H1 (cell line): Measurements from ENCODE around the gene DRAM2. TPM values are rescaled to one million over a fixed set of nuclear protein-coding genes. Genes with fewer than 3 reads are reported as not detected.

Source experiments
- CTCF ChIA-PET: fragments of 300-600 bp; sonication (Branson Sonifier 250); formaldehyde crosslinking; loops from one replicate; lab custom pipeline; 2021; ENCODE audit not compliant: partially characterized antibody; lab: Charles Lee
- POLR2A ChIA-PET: fragments of 300-600 bp; sonication (Branson Sonifier 250); formaldehyde crosslinking; loops from one replicate; lab custom pipeline; 2021; ENCODE audit warnings: inconsistent platforms; ENCODE audit not compliant: partially characterized antibody; lab: Charles Lee
- DNase-seq, 2 experiments: peaks; one replicate each; pipeline versions ENCODE4 v3.0.0 to v3.0.0-alpha.2; 2010 to 2022; ENCODE audit warnings: low spot score in 2 of 2, low read depth in 1 of 2, mixed read lengths in 1 of 2
- FAIRE-seq: peaks from 2 replicates; lab custom pipeline; 2011; peaks lifted over from hg19 to GRCh38; lab: Jason Lieb, UNC
- H2AFZ ChIP-seq: 2 replicates; pipeline ENCODE4 v1.8.1; 2012; ENCODE audit warnings: low read length, inconsistent platforms
- H2AK5ac ChIP-seq: 2 replicates; pipeline ENCODE4 v1.6.1; 2013; ENCODE audit warnings: low read depth, low read length
- H2BK120ac ChIP-seq: replicated peaks from 2 replicates; pipeline ENCODE3; 2013; ENCODE audit warnings: low read depth, low read length, inconsistent platforms
- H2BK12ac ChIP-seq: 2 replicates; pipeline ENCODE4 v1.6.1; 2013; ENCODE audit warnings: low read depth, low read length
- H2BK15ac ChIP-seq: 2 replicates; pipeline ENCODE4 v1.6.1; 2013; ENCODE audit warnings: low read length
- H2BK20ac ChIP-seq: 2 replicates; pipeline ENCODE4 v1.6.1; 2013; ENCODE audit warnings: low read length
- H2BK5ac ChIP-seq: 2 replicates; pipeline ENCODE4 v1.6.1; 2013; ENCODE audit warnings: low read depth, low read length
- H3K14ac ChIP-seq: 2 replicates; pipeline ENCODE4 v1.6.1; 2013; ENCODE audit warnings: inconsistent platforms; ENCODE audit not compliant: insufficient read length
- H3K18ac ChIP-seq: 2 replicates; pipeline ENCODE4 v1.6.1; 2013; ENCODE audit warnings: low read length; ENCODE audit errors: extremely low read depth
- H3K23ac ChIP-seq: 2 replicates; pipeline ENCODE4 v1.6.1; 2013; ENCODE audit warnings: inconsistent platforms; ENCODE audit not compliant: insufficient read length
- H3K23me2 ChIP-seq: 2 replicates; pipeline ENCODE4 v1.6.1; 2013; ENCODE audit warnings: low read depth, low read length
- H3K27ac ChIP-seq: 2 replicates; pipeline ENCODE4 v1.6.1; 2011; ENCODE audit warnings: low read depth, low read length, inconsistent platforms
- H3K27me3 ChIP-seq, 4 experiments: replicated peaks in 1 of 4; 1 replicate in 1 of 4; 2 replicates in 3 of 4; pipeline versions ENCODE4 v1.6.1 to v1.8.1; 2011 to 2013; ENCODE audit warnings: low read length in 3 of 4, mild to moderate bottlenecking in 3 of 4, inconsistent platforms in 2 of 4, mixed read lengths in 2 of 4, moderate library complexity in 1 of 4; ENCODE audit not compliant: control insufficient read depth in 3 of 4, insufficient read depth in 3 of 4; ENCODE audit errors: extremely low read depth in 1 of 4
- H3K36me3 ChIP-seq, 4 experiments: 2 replicates each; pipeline versions ENCODE4 v1.6.1 to v1.8.1; 2011 to 2013; ENCODE audit warnings: mild to moderate bottlenecking in 4 of 4, low read length in 3 of 4, moderate library complexity in 2 of 4, control low read depth in 1 of 4, inconsistent platforms in 1 of 4; ENCODE audit not compliant: insufficient read depth in 4 of 4, control insufficient read depth in 2 of 4
- H3K4ac ChIP-seq: replicated peaks from 2 replicates; pipeline ENCODE3; 2013; ENCODE audit warnings: low read length, low read depth, mixed read lengths, inconsistent platforms; ENCODE audit not compliant: insufficient read length
- H3K4me1 ChIP-seq, 4 experiments: replicated peaks in 1 of 4; 1 replicate in 1 of 4; 2 replicates in 3 of 4; pipeline versions ENCODE4 v1.6.1 to v1.8.1; 2011 to 2013; ENCODE audit warnings: low read length in 3 of 4, inconsistent platforms in 2 of 4, mixed read lengths in 1 of 4; ENCODE audit not compliant: insufficient read depth in 4 of 4, control insufficient read depth in 3 of 4
- H3K4me2 ChIP-seq, 2 experiments: 2 replicates each; pipeline versions ENCODE4 v1.6.1 to v1.8.1; 2011 to 2013; ENCODE audit warnings: low read depth in 2 of 2, low read length in 2 of 2, control low read depth in 1 of 2, inconsistent platforms in 1 of 2, mild to moderate bottlenecking in 1 of 2; ENCODE audit not compliant: insufficient read depth in 1 of 2
- H3K4me3 ChIP-seq, 4 experiments: fragments of 200-600, 300-600 bp in 1 of 4; sonication (generic), shearing (Covaris generic), sonication (Bioruptor Twin) in 1 of 4; 2 replicates each; pipeline versions ENCODE4 v1.5.1 to v1.8.1; 2011 to 2016; ENCODE audit warnings: low read length in 4 of 4, low read depth in 3 of 4, control low read depth in 2 of 4, inconsistent platforms in 2 of 4, mild to moderate bottlenecking in 2 of 4, mixed read lengths in 1 of 4, moderate library complexity in 1 of 4; ENCODE audit not compliant: insufficient read depth in 2 of 4; ENCODE audit errors: extremely low read depth in 1 of 4
- H3K56ac ChIP-seq: replicated peaks from 2 replicates; pipeline ENCODE3; 2013; ENCODE audit warnings: low read depth, mild to moderate bottlenecking, mixed read lengths, low read length, inconsistent platforms; ENCODE audit not compliant: insufficient read length
- H3K79me1 ChIP-seq: 2 replicates; pipeline ENCODE4 v1.6.1; 2013; ENCODE audit warnings: low read depth, low read length, control low read depth
- H3K79me2 ChIP-seq, 2 experiments: 2 replicates each; pipeline versions ENCODE4 v1.6.1 to v1.8.1; 2012 to 2013; ENCODE audit warnings: low read length in 2 of 2, mild to moderate bottlenecking in 2 of 2, inconsistent platforms in 1 of 2; ENCODE audit not compliant: insufficient read depth in 2 of 2, control insufficient read depth in 1 of 2
- H3K9ac ChIP-seq, 4 experiments: replicated peaks in 1 of 4; 1 replicate in 1 of 4; 2 replicates in 3 of 4; pipeline versions ENCODE4 v1.6.1 to v1.8.1; 2011 to 2013; ENCODE audit warnings: low read depth in 3 of 4, low read length in 3 of 4, control low read depth in 2 of 4, mild to moderate bottlenecking in 2 of 4, moderate library complexity in 2 of 4, inconsistent platforms in 1 of 4; ENCODE audit errors: extremely low read depth in 1 of 4
- H3K9me3 ChIP-seq, 2 experiments: 2 replicates each; pipeline versions ENCODE4 v1.6.1 to v1.8.1; 2012 to 2013; ENCODE audit warnings: mild to moderate bottlenecking in 2 of 2, moderate library complexity in 2 of 2, control low read depth in 1 of 2, inconsistent platforms in 1 of 2, low read depth in 1 of 2, low read length in 1 of 2, mixed read lengths in 1 of 2; ENCODE audit not compliant: insufficient read depth in 2 of 2
- H4K20me1 ChIP-seq, 2 experiments: replicated peaks in 1 of 2; 2 replicates each; pipeline versions ENCODE3 to v1.8.1; 2011 to 2013; ENCODE audit warnings: inconsistent platforms in 2 of 2, low read length in 2 of 2, mild to moderate bottlenecking in 1 of 2; ENCODE audit not compliant: insufficient read depth in 2 of 2, control insufficient read depth in 1 of 2
- H4K5ac ChIP-seq: 2 replicates; pipeline ENCODE4 v1.6.1; 2013; ENCODE audit warnings: low read length, low read depth, mixed read lengths, inconsistent platforms; ENCODE audit not compliant: insufficient read length
- H4K8ac ChIP-seq: 2 replicates; pipeline ENCODE4 v1.8.0; 2013; ENCODE audit warnings: mild to moderate bottlenecking, moderate library complexity, low read length, inconsistent platforms; ENCODE audit not compliant: insufficient read depth; ENCODE audit errors: extremely low read depth
- H4K91ac ChIP-seq: replicated peaks from 2 replicates; pipeline ENCODE3; 2013; ENCODE audit warnings: low read length, mixed read lengths, inconsistent platforms; ENCODE audit not compliant: insufficient read length
- ASH2L ChIP-seq: fragments of 200-600, 300-600 bp; sonication (generic); IDR thresholded peaks from one replicate; pipeline ENCODE4 v1.7.1; 2017; ENCODE audit warnings: low read length
- BRCA1 ChIP-seq: IDR thresholded peaks from 2 replicates; pipeline ENCODE4 v1.6.1; 2012; ENCODE audit warnings: low read depth, low read length, improper control_type of control experiment
- CHD1 ChIP-seq: IDR thresholded peaks from 2 replicates; pipeline ENCODE4 v1.6.1; 2012; ENCODE audit warnings: low read depth, low read length, improper control_type of control experiment
- EZH2 ChIP-seq: fragments of 200-600 bp; sonication (generic); IDR thresholded peaks from 2 replicates; pipeline ENCODE4 v1.7.1; 2012; ENCODE audit warnings: low read depth, mild to moderate bottlenecking, moderate library complexity, low read length, inconsistent platforms; ENCODE audit not compliant: severe bottlenecking
- SAP30 ChIP-seq: fragments of 300-600 bp; sonication (generic); IDR thresholded peaks from 2 replicates; pipeline ENCODE4 v1.7.1; 2012; ENCODE audit warnings: low read length, moderate library complexity, mild to moderate bottlenecking, inconsistent platforms; ENCODE audit not compliant: insufficient read depth, insufficient replicate concordance
- SIN3A ChIP-seq, 2 experiments: IDR thresholded peaks in 1 of 2; conservative IDR thresholded peaks in 1 of 2; 2 replicates each; pipeline ENCODE4 v1.6.1; 2011 to 2012; ENCODE audit warnings: low read length in 2 of 2, improper control_type of control experiment in 1 of 2, low read depth in 1 of 2, mild to moderate bottlenecking in 1 of 2
- TAF7 ChIP-seq: optimal IDR thresholded peaks from 2 replicates; pipeline ENCODE3; 2011; ENCODE audit warnings: low read depth, mild to moderate bottlenecking, inconsistent platforms, low read length, moderate library complexity, borderline replicate concordance
- TBP ChIP-seq: IDR thresholded peaks from 2 replicates; pipeline ENCODE4 v1.6.1; 2011; ENCODE audit warnings: low read depth, low read length, improper control_type of control experiment
- TEAD4 ChIP-seq: IDR thresholded peaks from 2 replicates; pipeline ENCODE4 v1.6.1; 2012; ENCODE audit warnings: low read depth, low read length, inconsistent platforms, mixed read lengths
- WGBS, 2 experiments: shearing (Covaris generic) in 1 of 2; methylation state at CpG; one replicate each; pipeline versions ENCODE4 v1.1.6 to v1.1.7; 2013 to 2015; ENCODE audit warnings: low lambda C conversion rate in 2 of 2, mixed read lengths in 2 of 2, inconsistent platforms in 1 of 2, low coverage in 1 of 2, missing lambda C conversion rate in 1 of 2; ENCODE audit not compliant: insufficient replicate concordance in 2 of 2, insufficient coverage in 1 of 2, insufficient read length in 1 of 2; ENCODE audit errors: extremely low coverage in 1 of 2, missing lambda C conversion rate in 1 of 2; 5-methylcytosine and 5-hydroxymethylcytosine counted together
- polyA plus RNA-seq, 7 experiments: library from polyadenylated mRNA; depleted of rRNA in 3 of 7; stranded (reverse) in 5 of 7; unstranded in 2 of 7; fragments of >200 nt in 5 of 7; fragments of 200-250 nt in 2 of 7; gene quantifications; 1 replicate in 5 of 7; 2 replicates in 1 of 7; 4 replicates in 1 of 7; pipeline versions ENCODE4 v1.2.1 to v1.2.3, GENCODE V29; 2011 to 2013; ENCODE audit warnings: missing spikeins in 2 of 7, mixed read lengths in 2 of 7
- total RNA-seq: library from RNA; stranded (reverse); fragmentation: NEBNext Ultra II Directional; extraction: Animal tissue kit (Norgen Biotek cat#: 25700); gene quantifications from 2 replicates; pipeline ENCODE4 v1.2.1, GENCODE V29; 2021
- TF ChIP-seq, protein P1 (sequence below): IDR thresholded peaks from 2 replicates; pipeline ENCODE4 v1.6.1; 2012; ENCODE audit warnings: inconsistent platforms

The DRAM2 gene
- total and polyA plus RNA-seq, 2 of the 8 experiments (the other 6 are each of a cell fraction or from before 2014, with no cell fraction given): 35.2 to 68.2 TPM

DNA sequence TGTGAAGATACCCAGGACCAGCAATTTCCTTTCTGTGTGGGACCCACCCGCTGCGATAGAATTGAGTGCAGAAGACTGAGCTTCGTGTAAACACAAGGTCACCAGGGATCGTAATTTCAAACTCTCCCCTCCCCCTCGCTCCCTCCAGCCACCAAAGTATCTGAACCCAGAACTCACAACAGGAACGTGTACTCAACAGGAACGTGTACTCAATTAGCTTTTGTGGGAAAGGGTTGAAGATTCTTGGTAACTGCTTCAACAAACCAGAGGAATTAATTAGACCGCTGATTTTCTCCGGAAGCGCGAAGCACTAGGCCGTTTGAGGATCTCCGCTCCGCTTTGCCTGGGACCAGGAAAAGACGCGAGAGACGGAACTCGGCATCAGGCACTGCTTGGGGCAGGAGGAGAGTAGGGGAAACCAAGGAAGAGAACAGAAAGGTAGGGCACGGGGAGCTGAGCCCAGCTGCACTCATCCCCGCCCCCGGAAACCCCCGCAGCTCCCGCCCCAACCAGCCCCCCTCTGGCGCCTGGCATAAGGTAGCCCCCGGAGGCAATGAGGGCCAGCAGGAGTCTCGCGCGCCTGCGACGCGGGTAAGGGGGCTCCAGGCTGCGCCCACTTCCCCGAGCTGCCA is 453 bp downstream of the DRAM2 start:
- no peak overlapping the region for H3K23ac ChIP-seq
- H4K8ac ChIP-seq: peak overlapping the region; percentile 96
- CTCF ChIA-PET: interaction anchor here (0.5 to 1.6 kb wide), 4 partner anchors 109 to 356 kb away, joined by 3 to 6 read pairs (median 4); no protein-coding TSS in a partner anchor
- H3K4ac ChIP-seq: peak overlapping the region; percentile 10
- H4K91ac ChIP-seq: peak overlapping the region; percentile 32
- H4K20me1 ChIP-seq: no peaks in the 10 kb centered on the region
- peak; percentile 7 for FAIRE-seq
- no peak overlapping the region for H2BK120ac ChIP-seq
- peak overlapping the region; percentile 96 for H2AFZ ChIP-seq
- H3K9ac ChIP-seq: peak overlapping the region; percentile 49 to 83 (median 74)
- POLR2A ChIA-PET: interaction anchor here (0.7 to 1.9 kb wide), 12 partner anchors 10 to 799 kb away, joined by 3 to 15 read pairs (median 4); partner anchors contain the start of genes ATP5PB and WDR77
- 2% methylated on average over 26 of the region's 33 CpGs; no CpG with 5 or more reads in 1 of the 2 experiments for WGBS, 2 experiments
- peak in 1 of 2 experiments; percentile 13 for DNase-seq
- peaks cover 0 to 21% (median 4%) of the 10 kb centered on the region in 4 experiments; a peak in 3 of 8 replicates for H3K36me3 ChIP-seq
- no peak overlapping the region for H2BK20ac ChIP-seq
- no peaks in the 10 kb centered on the region for H3K27me3 ChIP-seq
- H3K56ac ChIP-seq: peak overlapping the region; percentile 78
- H2BK5ac ChIP-seq: peak overlapping the region; percentile 3; the same call in 1 of the 2 replicates
- H3K23me2 ChIP-seq: no peaks in the 10 kb centered on the region
- peak overlapping the region; percentile 52 to 84 (median 82) for H3K4me3 ChIP-seq
- H4K5ac ChIP-seq: peak overlapping the region; percentile 91
- peaks cover 0 to 8% (median 0%) of the 10 kb centered on the region in 4 experiments; a peak in 3 of 7 replicates for H3K4me1 ChIP-seq
- H3K4me2 ChIP-seq: peak overlapping the region; percentile 57 to 77
- H3K14ac ChIP-seq: no peak overlapping the region
- peak overlapping the region; percentile 89 for H3K18ac ChIP-seq
- H3K79me1 ChIP-seq: no peaks in the 10 kb centered on the region
- H2AK5ac ChIP-seq: no peak overlapping the region
- peaks cover 7 to 49% of the 10 kb centered on the region in 2 experiments for H3K79me2 ChIP-seq
- no peaks in the 10 kb centered on the region for H3K9me3 ChIP-seq
- H3K27ac ChIP-seq: peak overlapping the region; percentile 86; the same call in 1 of the 2 replicates
- H2BK12ac ChIP-seq: 0 out of 2 replicates have a peak overlapping the region, but pooled peaks have one; percentile 3
- no peak overlapping the region for H2BK15ac ChIP-seq
- no peak for TF ChIP-seq TEAD4
- TF ChIP-seq SAP30: peak; percentile 29
- TF ChIP-seq ASH2L: peak; percentile 64
- TF ChIP-seq CHD1: no peak
- peak; percentile 20; the same call in 1 of the 2 replicates for TF ChIP-seq TBP
- TF ChIP-seq, protein P1, sequence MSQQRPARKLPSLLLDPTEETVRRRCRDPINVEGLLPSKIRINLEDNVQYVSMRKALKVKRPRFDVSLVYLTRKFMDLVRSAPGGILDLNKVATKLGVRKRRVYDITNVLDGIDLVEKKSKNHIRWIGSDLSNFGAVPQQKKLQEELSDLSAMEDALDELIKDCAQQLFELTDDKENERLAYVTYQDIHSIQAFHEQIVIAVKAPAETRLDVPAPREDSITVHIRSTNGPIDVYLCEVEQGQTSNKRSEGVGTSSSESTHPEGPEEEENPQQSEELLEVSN: peak; percentile 36; the same call in 1 of the 2 replicates
- TF ChIP-seq SIN3A (conservative IDR thresholded peaks at IDR 0.05 in 1 of 2, IDR thresholded peaks at IDR 0.05 in 1 of 2; ENCODE audit: low read depth in 1 of 2, low read length in 2 of 2): 0 out of 4 replicates have a peak, but pooled peaks of 1 of the 2 experiments have one; percentile 25
- TF ChIP-seq BRCA1: no peak
- peak; percentile 64 for TF ChIP-seq TAF7
- TF ChIP-seq EZH2: no peak
